Omental fat pad (tissue), 4 donors: Measurements from ENCODE around the gene USPL1. TPM values are rescaled to one million over a fixed set of nuclear protein-coding genes. Genes with fewer than 3 reads are reported as not detected.

Source experiments
- ATAC-seq: fragments of 150-250 bp; one replicate; pipeline ENCODE4 v1.9.1; 2016; ENCODE audit warnings: mild to moderate bottlenecking, moderate library complexity; ENCODE audit not compliant: low FRiP score
- DNase-seq: peaks from one replicate; pipeline ENCODE4 v3.0.0-alpha.2; 2019; ENCODE audit warnings: low spot score
- total RNA-seq, 4 donors: library from RNA; depleted of rRNA; stranded (reverse); fragments of >200 nt; gene quantifications; one replicate each; pipeline ENCODE4 v1.1.0, GENCODE V29; 2016
- TF ChIP-seq, protein P1 (sequence below), 3 donors: fragments of 450-650 bp; IDR thresholded peaks; one replicate each; pipeline ENCODE4 v1.5.1; 2016 to 2017; ENCODE audit warnings: antibody characterized with exemption in 3 of 3, mild to moderate bottlenecking in 3 of 3, moderate library complexity in 2 of 3

USPL1 gene
- total RNA-seq, 4 donors from 2014 or later: 29.2 to 33.9 (median 32.6) TPM

DNA sequence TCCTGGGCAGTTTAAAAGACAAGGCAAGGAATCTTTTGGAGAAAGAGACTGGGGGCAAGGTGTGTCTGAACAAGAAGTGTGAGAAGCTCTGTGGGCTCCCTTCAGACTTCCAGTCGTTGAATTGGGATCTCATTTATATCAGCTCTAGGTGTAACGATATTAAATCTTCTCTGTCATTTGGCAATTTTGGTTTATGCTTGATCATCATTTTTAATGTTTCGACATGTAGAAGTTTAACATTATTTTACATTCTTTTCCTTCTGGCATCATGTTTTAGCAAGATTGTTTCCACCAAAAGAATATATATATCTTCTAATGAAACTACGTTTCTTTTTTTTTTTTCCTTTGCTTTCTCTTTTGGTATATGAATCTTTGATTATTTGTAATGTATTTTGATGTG is 49.3 kb downstream of the USPL1 start:
- no peak for DNase-seq
- TF ChIP-seq, protein P1, sequence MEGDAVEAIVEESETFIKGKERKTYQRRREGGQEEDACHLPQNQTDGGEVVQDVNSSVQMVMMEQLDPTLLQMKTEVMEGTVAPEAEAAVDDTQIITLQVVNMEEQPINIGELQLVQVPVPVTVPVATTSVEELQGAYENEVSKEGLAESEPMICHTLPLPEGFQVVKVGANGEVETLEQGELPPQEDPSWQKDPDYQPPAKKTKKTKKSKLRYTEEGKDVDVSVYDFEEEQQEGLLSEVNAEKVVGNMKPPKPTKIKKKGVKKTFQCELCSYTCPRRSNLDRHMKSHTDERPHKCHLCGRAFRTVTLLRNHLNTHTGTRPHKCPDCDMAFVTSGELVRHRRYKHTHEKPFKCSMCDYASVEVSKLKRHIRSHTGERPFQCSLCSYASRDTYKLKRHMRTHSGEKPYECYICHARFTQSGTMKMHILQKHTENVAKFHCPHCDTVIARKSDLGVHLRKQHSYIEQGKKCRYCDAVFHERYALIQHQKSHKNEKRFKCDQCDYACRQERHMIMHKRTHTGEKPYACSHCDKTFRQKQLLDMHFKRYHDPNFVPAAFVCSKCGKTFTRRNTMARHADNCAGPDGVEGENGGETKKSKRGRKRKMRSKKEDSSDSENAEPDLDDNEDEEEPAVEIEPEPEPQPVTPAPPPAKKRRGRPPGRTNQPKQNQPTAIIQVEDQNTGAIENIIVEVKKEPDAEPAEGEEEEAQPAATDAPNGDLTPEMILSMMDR (IDR thresholded peaks at IDR 0.05): no peak
- no peak for ATAC-seq

DNA sequence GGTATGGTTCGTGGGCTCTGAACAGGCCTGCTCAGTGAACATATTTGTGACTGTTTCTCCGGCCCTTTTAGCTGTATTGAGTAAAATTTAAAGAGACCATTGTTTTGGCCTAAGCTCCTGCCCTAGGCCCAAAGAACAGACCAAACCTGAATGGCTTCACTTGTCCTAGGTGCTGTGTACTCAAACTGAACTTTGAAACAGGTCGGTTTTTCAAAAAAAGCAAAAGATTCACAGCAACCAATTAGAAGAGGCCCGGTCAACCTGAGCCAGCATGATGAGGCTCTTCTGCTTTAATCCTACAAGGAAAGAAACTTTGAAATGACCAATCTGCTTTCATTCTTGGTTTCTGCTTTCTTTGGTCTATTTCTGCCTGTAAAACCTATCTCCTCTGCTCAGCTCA is 50.6 kb downstream of the USPL1 start:
- DNase-seq: no peak
- no peak for ATAC-seq
- TF ChIP-seq, protein P1 (IDR thresholded peaks at IDR 0.05): no peak

DNA sequence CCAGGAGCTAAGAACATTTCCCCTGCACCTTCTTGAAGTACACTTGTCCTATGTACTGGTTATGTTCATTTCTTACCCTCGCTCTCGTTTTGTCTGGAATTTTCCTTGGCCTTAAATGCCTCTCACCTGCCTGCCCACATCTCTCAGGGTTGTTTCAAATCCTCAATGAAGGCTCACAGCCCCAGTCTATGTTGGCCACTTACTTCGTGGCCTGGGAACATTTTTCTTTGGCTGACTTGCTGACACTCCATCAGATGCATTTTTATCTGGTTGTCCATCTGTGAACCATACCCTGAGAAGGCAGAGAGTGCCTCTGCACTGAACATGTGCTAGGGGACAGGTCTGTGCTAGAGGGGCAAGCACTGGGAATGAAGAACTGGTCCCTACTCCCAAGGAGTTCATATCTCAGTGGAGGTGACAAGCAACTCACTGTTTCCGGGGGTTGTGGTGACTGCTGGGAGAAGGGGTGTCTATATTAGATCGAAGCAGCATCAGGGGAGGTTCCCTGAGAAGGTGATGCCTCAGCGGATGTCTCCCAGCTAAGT is 53.6 kb downstream of the USPL1 start:
- ATAC-seq (no peak), DNase-seq (no peak)
- TF ChIP-seq, protein P1 (IDR thresholded peaks at IDR 0.05): no peak

DNA sequence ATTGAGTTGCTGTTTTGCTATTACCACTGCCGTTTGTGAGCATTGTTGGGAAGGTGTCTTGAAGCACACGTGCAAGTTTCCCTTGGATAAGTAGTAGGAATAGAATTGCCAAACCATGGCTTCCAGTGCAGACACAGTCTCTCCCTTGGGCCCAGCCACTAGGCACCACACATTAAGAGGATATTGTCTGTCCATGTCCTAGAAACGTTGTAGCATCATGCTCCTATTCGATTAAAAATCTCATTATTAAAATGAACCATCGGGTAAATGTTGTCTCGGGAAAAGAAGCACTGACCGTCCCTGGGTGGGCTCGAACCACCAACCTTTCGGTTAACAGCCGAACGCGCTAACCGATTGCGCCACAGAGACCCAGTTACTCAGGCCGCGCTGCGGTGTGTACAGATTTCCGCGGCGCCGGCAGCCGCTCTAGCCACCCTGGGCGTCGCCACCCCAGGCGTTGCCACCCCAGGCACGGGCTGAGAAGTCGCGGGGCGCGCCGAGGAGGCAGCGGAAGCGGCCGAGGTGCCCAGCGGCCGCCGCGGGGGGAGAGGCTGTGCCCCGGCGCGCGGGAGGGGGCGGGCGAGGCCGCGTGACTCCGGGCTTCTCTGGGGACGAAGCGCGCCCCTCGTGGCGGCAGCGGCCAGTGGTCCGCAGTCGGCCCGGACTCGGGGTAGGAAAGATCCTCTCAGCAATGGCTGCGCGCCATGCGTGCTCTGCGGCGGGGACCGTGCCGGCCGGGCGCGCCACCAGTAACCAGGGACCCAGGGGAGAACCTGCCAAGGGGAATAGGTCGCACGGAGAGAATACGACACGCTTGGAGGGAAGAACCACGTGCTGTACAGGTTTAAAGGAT is 56.2 kb downstream of the USPL1 start:
- DNase-seq: peak; percentile 83
- TF ChIP-seq, protein P1 (IDR thresholded peaks at IDR 0.05): peak in 2 of 3 donors; percentile 49 to 65
- peak; percentile 90 for ATAC-seq

DNA sequence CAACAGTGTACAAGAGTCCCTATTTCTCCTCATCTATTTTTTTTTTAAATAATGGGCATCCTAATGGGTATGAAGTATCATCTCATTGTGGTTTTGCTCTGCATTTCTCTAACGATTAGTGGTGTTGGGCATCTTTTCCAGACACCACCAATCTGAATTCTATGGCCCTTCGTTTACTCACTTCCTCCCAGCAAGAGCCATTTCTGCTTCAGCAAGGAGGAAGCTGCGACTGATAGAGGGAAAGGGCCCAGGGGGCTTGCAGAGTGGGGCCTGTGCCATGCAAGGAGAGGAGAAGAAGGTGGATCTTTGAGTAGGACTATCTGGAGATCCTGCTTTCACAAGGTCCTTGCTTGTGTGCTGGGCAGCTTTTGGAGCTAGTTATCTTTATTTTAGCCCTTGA is 58.0 kb downstream of the USPL1 start:
- TF ChIP-seq, protein P1 (IDR thresholded peaks at IDR 0.05): no peak
- ATAC-seq (no peak), DNase-seq (no peak)

DNA sequence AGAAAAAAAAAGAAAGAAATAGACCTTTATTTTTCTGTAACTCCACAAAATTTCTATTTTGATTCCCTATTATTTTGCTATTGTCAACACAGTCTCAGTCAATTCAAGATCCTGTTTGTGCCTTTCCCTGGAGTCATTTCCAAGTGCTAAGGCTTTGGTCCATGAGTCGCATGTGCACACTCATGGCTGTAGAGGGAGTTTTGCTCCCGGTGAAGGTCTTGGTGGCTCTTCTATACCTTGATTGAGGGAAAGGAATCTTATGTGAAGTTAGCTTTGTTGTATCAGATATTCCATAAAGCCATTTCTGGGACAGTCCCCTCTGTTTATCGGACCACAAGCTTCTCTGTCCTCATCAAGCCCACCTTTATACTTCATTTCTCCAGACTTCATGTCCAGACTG is 59.0 kb downstream of the USPL1 start:
- DNase-seq: no peak
- ATAC-seq: no peak
- TF ChIP-seq, protein P1 (IDR thresholded peaks at IDR 0.05): no peak
